ENCODE measurements around the gene TP53BP1.

GRCh38 chr15:43483297-43484128 lies 9.4 kb downstream of the TP53BP1 start:
- TF ChIP-seq, protein P1, sequence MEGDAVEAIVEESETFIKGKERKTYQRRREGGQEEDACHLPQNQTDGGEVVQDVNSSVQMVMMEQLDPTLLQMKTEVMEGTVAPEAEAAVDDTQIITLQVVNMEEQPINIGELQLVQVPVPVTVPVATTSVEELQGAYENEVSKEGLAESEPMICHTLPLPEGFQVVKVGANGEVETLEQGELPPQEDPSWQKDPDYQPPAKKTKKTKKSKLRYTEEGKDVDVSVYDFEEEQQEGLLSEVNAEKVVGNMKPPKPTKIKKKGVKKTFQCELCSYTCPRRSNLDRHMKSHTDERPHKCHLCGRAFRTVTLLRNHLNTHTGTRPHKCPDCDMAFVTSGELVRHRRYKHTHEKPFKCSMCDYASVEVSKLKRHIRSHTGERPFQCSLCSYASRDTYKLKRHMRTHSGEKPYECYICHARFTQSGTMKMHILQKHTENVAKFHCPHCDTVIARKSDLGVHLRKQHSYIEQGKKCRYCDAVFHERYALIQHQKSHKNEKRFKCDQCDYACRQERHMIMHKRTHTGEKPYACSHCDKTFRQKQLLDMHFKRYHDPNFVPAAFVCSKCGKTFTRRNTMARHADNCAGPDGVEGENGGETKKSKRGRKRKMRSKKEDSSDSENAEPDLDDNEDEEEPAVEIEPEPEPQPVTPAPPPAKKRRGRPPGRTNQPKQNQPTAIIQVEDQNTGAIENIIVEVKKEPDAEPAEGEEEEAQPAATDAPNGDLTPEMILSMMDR (IDR thresholded peaks at IDR 0.05): peak in 1 of 2 donors; percentile 9
- TF ChIP-seq POLR2AphosphoS5 (IDR thresholded peaks at IDR 0.05): no peak
- TF ChIP-seq POLR2A (IDR thresholded peaks at IDR 0.05): no peak
- no peak for TF ChIP-seq EP300 (IDR thresholded peaks at IDR 0.05)
